Measurements from ENCODE around the gene RPS2.

DNA sequence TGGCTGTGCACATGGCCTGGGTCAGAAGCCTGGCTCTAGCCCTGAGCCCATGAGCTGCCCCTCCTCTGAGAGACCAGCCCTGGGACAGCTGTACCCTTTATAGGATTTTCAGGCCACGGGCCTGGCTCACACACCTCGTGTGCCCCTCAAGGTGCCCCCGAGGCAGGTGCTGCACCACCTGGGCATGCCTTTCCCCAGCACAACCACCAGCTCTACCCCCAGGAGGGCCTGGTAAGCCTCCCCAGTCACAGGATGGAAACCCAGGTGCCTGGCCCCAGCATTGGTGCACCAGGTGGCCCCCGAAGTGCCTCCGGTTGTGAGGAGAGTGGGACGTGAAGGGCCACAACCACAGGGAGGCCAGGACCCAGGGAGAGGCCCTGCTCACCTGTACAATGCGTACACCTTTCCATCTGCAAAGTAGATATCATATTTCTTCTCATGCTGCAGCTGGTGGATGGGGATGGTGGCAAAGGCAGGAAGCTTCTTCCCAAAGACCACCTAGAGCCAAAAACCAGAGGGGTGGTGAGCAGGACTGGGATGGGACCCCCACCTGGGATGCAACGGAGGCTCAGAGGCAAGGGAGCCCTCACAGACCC lies 38.7 kb upstream of the RPS2 start:
- TF ChIP-seq, protein P1, sequence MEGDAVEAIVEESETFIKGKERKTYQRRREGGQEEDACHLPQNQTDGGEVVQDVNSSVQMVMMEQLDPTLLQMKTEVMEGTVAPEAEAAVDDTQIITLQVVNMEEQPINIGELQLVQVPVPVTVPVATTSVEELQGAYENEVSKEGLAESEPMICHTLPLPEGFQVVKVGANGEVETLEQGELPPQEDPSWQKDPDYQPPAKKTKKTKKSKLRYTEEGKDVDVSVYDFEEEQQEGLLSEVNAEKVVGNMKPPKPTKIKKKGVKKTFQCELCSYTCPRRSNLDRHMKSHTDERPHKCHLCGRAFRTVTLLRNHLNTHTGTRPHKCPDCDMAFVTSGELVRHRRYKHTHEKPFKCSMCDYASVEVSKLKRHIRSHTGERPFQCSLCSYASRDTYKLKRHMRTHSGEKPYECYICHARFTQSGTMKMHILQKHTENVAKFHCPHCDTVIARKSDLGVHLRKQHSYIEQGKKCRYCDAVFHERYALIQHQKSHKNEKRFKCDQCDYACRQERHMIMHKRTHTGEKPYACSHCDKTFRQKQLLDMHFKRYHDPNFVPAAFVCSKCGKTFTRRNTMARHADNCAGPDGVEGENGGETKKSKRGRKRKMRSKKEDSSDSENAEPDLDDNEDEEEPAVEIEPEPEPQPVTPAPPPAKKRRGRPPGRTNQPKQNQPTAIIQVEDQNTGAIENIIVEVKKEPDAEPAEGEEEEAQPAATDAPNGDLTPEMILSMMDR (IDR thresholded peaks at IDR 0.05) = no peak
- TF ChIP-seq, protein P2, sequence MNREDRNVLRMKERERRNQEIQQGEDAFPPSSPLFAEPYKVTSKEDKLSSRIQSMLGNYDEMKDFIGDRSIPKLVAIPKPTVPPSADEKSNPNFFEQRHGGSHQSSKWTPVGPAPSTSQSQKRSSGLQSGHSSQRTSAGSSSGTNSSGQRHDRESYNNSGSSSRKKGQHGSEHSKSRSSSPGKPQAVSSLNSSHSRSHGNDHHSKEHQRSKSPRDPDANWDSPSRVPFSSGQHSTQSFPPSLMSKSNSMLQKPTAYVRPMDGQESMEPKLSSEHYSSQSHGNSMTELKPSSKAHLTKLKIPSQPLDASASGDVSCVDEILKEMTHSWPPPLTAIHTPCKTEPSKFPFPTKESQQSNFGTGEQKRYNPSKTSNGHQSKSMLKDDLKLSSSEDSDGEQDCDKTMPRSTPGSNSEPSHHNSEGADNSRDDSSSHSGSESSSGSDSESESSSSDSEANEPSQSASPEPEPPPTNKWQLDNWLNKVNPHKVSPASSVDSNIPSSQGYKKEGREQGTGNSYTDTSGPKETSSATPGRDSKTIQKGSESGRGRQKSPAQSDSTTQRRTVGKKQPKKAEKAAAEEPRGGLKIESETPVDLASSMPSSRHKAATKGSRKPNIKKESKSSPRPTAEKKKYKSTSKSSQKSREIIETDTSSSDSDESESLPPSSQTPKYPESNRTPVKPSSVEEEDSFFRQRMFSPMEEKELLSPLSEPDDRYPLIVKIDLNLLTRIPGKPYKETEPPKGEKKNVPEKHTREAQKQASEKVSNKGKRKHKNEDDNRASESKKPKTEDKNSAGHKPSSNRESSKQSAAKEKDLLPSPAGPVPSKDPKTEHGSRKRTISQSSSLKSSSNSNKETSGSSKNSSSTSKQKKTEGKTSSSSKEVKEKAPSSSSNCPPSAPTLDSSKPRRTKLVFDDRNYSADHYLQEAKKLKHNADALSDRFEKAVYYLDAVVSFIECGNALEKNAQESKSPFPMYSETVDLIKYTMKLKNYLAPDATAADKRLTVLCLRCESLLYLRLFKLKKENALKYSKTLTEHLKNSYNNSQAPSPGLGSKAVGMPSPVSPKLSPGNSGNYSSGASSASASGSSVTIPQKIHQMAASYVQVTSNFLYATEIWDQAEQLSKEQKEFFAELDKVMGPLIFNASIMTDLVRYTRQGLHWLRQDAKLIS (CRISPR knock-in tag; IDR thresholded peaks at IDR 0.05; ENCODE audit: borderline replicate concordance) = no peak
- no peak for TF ChIP-seq ZNF232 (CRISPR knock-in tag; IDR thresholded peaks at IDR 0.05)
- no peak for TF ChIP-seq CREM (CRISPR knock-in tag; IDR thresholded peaks at IDR 0.05)
- TF ChIP-seq ZNF317 (CRISPR knock-in tag; IDR thresholded peaks at IDR 0.05; ENCODE audit: borderline replicate concordance, low read depth) = no peak
- TF ChIP-seq, protein P3, sequence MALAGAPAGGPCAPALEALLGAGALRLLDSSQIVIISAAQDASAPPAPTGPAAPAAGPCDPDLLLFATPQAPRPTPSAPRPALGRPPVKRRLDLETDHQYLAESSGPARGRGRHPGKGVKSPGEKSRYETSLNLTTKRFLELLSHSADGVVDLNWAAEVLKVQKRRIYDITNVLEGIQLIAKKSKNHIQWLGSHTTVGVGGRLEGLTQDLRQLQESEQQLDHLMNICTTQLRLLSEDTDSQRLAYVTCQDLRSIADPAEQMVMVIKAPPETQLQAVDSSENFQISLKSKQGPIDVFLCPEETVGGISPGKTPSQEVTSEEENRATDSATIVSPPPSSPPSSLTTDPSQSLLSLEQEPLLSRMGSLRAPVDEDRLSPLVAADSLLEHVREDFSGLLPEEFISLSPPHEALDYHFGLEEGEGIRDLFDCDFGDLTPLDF (CRISPR knock-in tag; IDR thresholded peaks at IDR 0.05) = no peak
- TF ChIP-seq, protein P4, sequence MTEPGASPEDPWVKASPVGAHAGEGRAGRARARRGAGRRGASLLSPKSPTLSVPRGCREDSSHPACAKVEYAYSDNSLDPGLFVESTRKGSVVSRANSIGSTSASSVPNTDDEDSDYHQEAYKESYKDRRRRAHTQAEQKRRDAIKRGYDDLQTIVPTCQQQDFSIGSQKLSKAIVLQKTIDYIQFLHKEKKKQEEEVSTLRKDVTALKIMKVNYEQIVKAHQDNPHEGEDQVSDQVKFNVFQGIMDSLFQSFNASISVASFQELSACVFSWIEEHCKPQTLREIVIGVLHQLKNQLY (CRISPR knock-in tag; IDR thresholded peaks at IDR 0.05) = no peak
- TF ChIP-seq, protein P5, sequence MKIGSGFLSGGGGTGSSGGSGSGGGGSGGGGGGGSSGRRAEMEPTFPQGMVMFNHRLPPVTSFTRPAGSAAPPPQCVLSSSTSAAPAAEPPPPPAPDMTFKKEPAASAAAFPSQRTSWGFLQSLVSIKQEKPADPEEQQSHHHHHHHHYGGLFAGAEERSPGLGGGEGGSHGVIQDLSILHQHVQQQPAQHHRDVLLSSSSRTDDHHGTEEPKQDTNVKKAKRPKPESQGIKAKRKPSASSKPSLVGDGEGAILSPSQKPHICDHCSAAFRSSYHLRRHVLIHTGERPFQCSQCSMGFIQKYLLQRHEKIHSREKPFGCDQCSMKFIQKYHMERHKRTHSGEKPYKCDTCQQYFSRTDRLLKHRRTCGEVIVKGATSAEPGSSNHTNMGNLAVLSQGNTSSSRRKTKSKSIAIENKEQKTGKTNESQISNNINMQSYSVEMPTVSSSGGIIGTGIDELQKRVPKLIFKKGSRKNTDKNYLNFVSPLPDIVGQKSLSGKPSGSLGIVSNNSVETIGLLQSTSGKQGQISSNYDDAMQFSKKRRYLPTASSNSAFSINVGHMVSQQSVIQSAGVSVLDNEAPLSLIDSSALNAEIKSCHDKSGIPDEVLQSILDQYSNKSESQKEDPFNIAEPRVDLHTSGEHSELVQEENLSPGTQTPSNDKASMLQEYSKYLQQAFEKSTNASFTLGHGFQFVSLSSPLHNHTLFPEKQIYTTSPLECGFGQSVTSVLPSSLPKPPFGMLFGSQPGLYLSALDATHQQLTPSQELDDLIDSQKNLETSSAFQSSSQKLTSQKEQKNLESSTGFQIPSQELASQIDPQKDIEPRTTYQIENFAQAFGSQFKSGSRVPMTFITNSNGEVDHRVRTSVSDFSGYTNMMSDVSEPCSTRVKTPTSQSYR (CRISPR knock-in tag; IDR thresholded peaks at IDR 0.05) = no peak
